IMR-90 (cell line): ENCODE data around the gene TECPR2. TPM values are rescaled to one million over a fixed set of nuclear protein-coding genes. Genes with fewer than 3 reads are reported as not detected.

Experiments used
- ATAC-seq: fragments of 200-7000 bp; cut with Tn5 transposase; 2 replicates; pipeline ENCODE4 v1.9.1; 2020; ENCODE audit warnings: low read depth, mild to moderate bottlenecking, moderate library complexity
- BruUV-seq: library from RNA; stranded (reverse); fragments of 400-500 nt; replicated peaks from 2 replicates; lab custom pipeline; 2021; lab: Mats Ljungman, UMichigan
- CTCF ChIA-PET: fragments of 300-600 bp; formaldehyde crosslinking; extraction: SDS; loops from one replicate; lab custom pipeline; 2021; ENCODE audit warnings: antibody characterized with exemption; lab: Yijun Ruan, JAX
- POLR2A ChIA-PET: fragments of 300-600 bp; sonication (Branson Sonifier 250); formaldehyde crosslinking; loops from one replicate; lab custom pipeline; 2022; ENCODE audit warnings: antibody characterized with exemption; ENCODE audit not compliant: unreplicated experiment; lab: Charles Lee
- DNase-seq: peaks from one replicate; pipeline ENCODE4 v3.0.0; 2013
- H2AFZ ChIP-seq: replicated peaks from 2 replicates; pipeline ENCODE3; 2013; ENCODE audit warnings: low read length, mild to moderate bottlenecking; ENCODE audit not compliant: poor library complexity
- H2AK5ac ChIP-seq: 2 replicates; pipeline ENCODE4 v1.6.1; 2013; ENCODE audit warnings: low read depth, low read length, inconsistent platforms
- H2AK9ac ChIP-seq: replicated peaks from 2 replicates; pipeline ENCODE3; 2013; ENCODE audit warnings: mild to moderate bottlenecking, low read depth, low read length, moderate library complexity; ENCODE audit not compliant: poor library complexity
- H2BK120ac ChIP-seq: 2 replicates; pipeline ENCODE4 v1.6.1; 2013; ENCODE audit warnings: low read depth, low read length, inconsistent platforms
- H2BK15ac ChIP-seq: 3 replicates; pipeline ENCODE4 v1.6.1; 2013; ENCODE audit warnings: low read depth, low read length, inconsistent platforms
- H2BK20ac ChIP-seq: 2 replicates; pipeline ENCODE4 v1.6.1; 2013; ENCODE audit warnings: low read depth, mild to moderate bottlenecking, inconsistent platforms, low read length, moderate library complexity
- H2BK5ac ChIP-seq: 2 replicates; pipeline ENCODE4 v1.6.1; 2013; ENCODE audit warnings: mild to moderate bottlenecking, low read depth, low read length, inconsistent platforms; ENCODE audit not compliant: poor library complexity, severe bottlenecking
- H3K14ac ChIP-seq: replicated peaks from 2 replicates; pipeline ENCODE4 v1.6.1; 2013; ENCODE audit warnings: low read depth, low read length, inconsistent platforms
- H3K18ac ChIP-seq: 2 replicates; pipeline ENCODE4 v1.6.1; 2013; ENCODE audit warnings: low read depth, low read length, control low read depth
- H3K23ac ChIP-seq: 2 replicates; pipeline ENCODE4 v1.6.1; 2013; ENCODE audit warnings: low read depth, low read length, inconsistent platforms
- H3K27ac ChIP-seq: 2 replicates; pipeline ENCODE4 v1.5.1; 2013; ENCODE audit warnings: mild to moderate bottlenecking, control low read depth, low read length; ENCODE audit not compliant: insufficient read depth
- H3K27me3 ChIP-seq: 2 replicates; pipeline ENCODE4 v1.6.1; 2013; ENCODE audit warnings: low read length; ENCODE audit not compliant: control insufficient read depth, insufficient read depth
- H3K36me3 ChIP-seq: 2 replicates; pipeline ENCODE4 v1.6.1; 2013; ENCODE audit warnings: low read length, mixed read lengths; ENCODE audit not compliant: control insufficient read depth, insufficient read depth
- H3K4ac ChIP-seq: 2 replicates; pipeline ENCODE4 v1.6.1; 2013; ENCODE audit warnings: low read depth, low read length, inconsistent platforms
- H3K4me1 ChIP-seq: 2 replicates; pipeline ENCODE4 v1.6.1; 2013; ENCODE audit warnings: low read length, mixed read lengths; ENCODE audit not compliant: control insufficient read depth, insufficient read depth
- H3K4me2 ChIP-seq: 2 replicates; pipeline ENCODE4 v1.6.1; 2013; ENCODE audit warnings: low read depth, mild to moderate bottlenecking, control low read depth, low read length, moderate library complexity
- H3K4me3 ChIP-seq: 2 replicates; pipeline ENCODE4 v1.5.1; 2013; ENCODE audit warnings: low read depth, mild to moderate bottlenecking, control low read depth, low read length, moderate library complexity; ENCODE audit not compliant: insufficient read depth
- H3K56ac ChIP-seq: 2 replicates; pipeline ENCODE4 v1.6.1; 2013; ENCODE audit warnings: low read length, inconsistent platforms; ENCODE audit not compliant: insufficient read depth; ENCODE audit errors: extremely low read depth
- H3K79me1 ChIP-seq, 2 experiments: 2 replicates each; pipeline ENCODE4 v1.6.1; 2013; ENCODE audit warnings: low read length in 2 of 2, inconsistent platforms in 1 of 2, low read depth in 1 of 2
- H3K9ac ChIP-seq: 2 replicates; pipeline ENCODE4 v1.6.1; 2013; ENCODE audit warnings: low read depth, low read length, control low read depth
- H3K9me1 ChIP-seq: 2 replicates; pipeline ENCODE4 v1.6.1; 2013; ENCODE audit warnings: low read length, inconsistent platforms; ENCODE audit not compliant: insufficient read depth
- H3K9me3 ChIP-seq: 2 replicates; pipeline ENCODE4 v1.6.1; 2013; ENCODE audit warnings: low read length; ENCODE audit not compliant: control insufficient read depth, insufficient read depth
- H4K20me1 ChIP-seq: 2 replicates; pipeline ENCODE4 v1.6.1; 2013; ENCODE audit warnings: low read length, inconsistent platforms; ENCODE audit not compliant: insufficient read depth
- H4K5ac ChIP-seq: 2 replicates; pipeline ENCODE4 v1.6.1; 2013; ENCODE audit warnings: mild to moderate bottlenecking, low read depth, low read length, control low read depth
- H4K8ac ChIP-seq, 2 experiments: 2 replicates each; pipeline ENCODE4 v1.6.1; 2013; ENCODE audit warnings: low read depth in 2 of 2, low read length in 2 of 2, control low read depth in 1 of 2, inconsistent platforms in 1 of 2
- H4K91ac ChIP-seq: 2 replicates; pipeline ENCODE4 v1.6.1; 2013; ENCODE audit warnings: low read depth, low read length, inconsistent platforms; ENCODE audit not compliant: insufficient read depth
- BHLHE40 ChIP-seq: fragments of 150-350 bp; IDR thresholded peaks from 2 replicates; pipeline ENCODE4 v1.6.1; 2016; ENCODE audit warnings: mild to moderate bottlenecking, low read depth, low read length
- SMC3 ChIP-seq: fragments of 150-350 bp; IDR thresholded peaks from 2 replicates; pipeline ENCODE4 v1.6.1; 2016; ENCODE audit warnings: low read depth, mild to moderate bottlenecking, antibody characterized with exemption, low read length, moderate library complexity
- WGBS, 2 experiments: methylation state at CpG; one replicate each; pipeline versions ENCODE4 v1.1.5 to v1.1.7; 2013; ENCODE audit warnings: missing lambda C conversion rate in 2 of 2; ENCODE audit not compliant: insufficient read length in 1 of 2; ENCODE audit errors: extremely low coverage in 2 of 2; 5-methylcytosine and 5-hydroxymethylcytosine counted together
- dilution Hi-C: fragments of 300-500 bp; cut with HindIII; formaldehyde crosslinking; loops from one replicate; pipeline ENCODE4 v1.14.3; 2018; ENCODE audit warnings: low sequenced_read_pairs; ENCODE audit not compliant: unreplicated experiment
- in situ Hi-C: fragments of 300-500 bp; cut with MboI; formaldehyde crosslinking; loops from 3 replicates; pipeline ENCODE4 v1.14.3; 2019; ENCODE audit warnings: low sequenced_read_pairs, inconsistent platforms, mixed read lengths
- intact Hi-C: fragments of 100-400 bp; cut with micrococcal nuclease; formaldehyde crosslinking; loops from 2 replicates; pipeline ENCODE4 v1.10.0; 2022
- polyA plus RNA-seq, 3 experiments: library from polyadenylated mRNA; depleted of rRNA; stranded (reverse); fragments of >200 nt; gene quantifications; 2 replicates each; pipeline ENCODE4 v1.2.3, GENCODE V29; 2012; ENCODE audit warnings: low replicate concordance in 1 of 3
- total RNA-seq: library from RNA; depleted of rRNA; stranded (reverse); fragments of >200 nt; gene quantifications from 2 replicates; pipeline ENCODE4 v1.2.3, GENCODE V29; 2012

Gene TECPR2
- total and polyA plus RNA-seq, 2 of the 4 experiments (the other 2 are of a cell fraction): 9.5 to 11.7 TPM

DNA sequence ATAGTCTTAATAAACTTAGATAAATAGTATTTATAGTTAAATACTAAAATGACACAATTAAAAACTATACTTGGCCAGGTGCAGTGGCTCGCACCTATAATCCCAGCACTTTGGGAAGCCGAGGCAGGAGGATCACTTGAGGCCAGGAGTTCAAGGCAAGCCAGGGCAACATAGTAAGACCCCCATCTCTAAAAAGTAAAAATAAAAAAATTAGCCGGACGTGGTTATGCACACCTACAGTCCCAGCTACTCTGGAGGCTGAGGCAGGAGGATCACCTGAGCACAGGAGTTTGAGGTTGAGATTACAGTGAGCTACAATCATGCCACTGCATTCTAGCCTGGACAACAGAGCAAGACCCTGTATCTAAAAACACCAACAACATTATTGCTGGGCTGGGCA is 16.1 kb upstream of the TECPR2 start:
- CTCF ChIA-PET: interaction anchor here (0.7 kb wide), 1 partner anchor 30 kb away, joined by 3 read pairs; no protein-coding TSS in a partner anchor

More for the DNA sequence above, 16.1 kb upstream of the TECPR2 start:
- H2AK5ac ChIP-seq: no peak overlapping the region
- in situ Hi-C loops (no loop called here), dilution Hi-C loops (no loop called here), intact Hi-C loops (no loop called here)
- no TSS peak for BruUV-seq
- no peak overlapping the region for H3K23ac ChIP-seq
- no peaks in the 10 kb centered on the region for H3K4me1 ChIP-seq
- H3K9ac ChIP-seq: no peak overlapping the region
- no peak overlapping the region for H3K4me3 ChIP-seq
- no peaks in the 10 kb centered on the region for H3K27me3 ChIP-seq
- H3K14ac ChIP-seq: no peak overlapping the region
- H2AFZ ChIP-seq: no peak overlapping the region
- POLR2A ChIA-PET: no interaction called here
- H2BK15ac ChIP-seq: no peak overlapping the region
- no peak overlapping the region for H2BK120ac ChIP-seq
- no peak overlapping the region for H4K91ac ChIP-seq
- no peaks in the 10 kb centered on the region; the same call in 1 of the 2 replicates for H4K20me1 ChIP-seq
- H2BK5ac ChIP-seq: no peak overlapping the region
- WGBS, 2 experiments: no CpG with 5 or more reads among the region's 4 CpGs
- no peak overlapping the region for H2BK20ac ChIP-seq
- TF ChIP-seq BHLHE40 (no peak), SMC3 (no peak)
- 0 out of 4 replicates have a peak, but pooled peaks cover 0 to 4% of the 10 kb centered on the region in 2 experiments for H3K79me1 ChIP-seq
- H3K4ac ChIP-seq: no peak overlapping the region
- H3K56ac ChIP-seq: no peak overlapping the region
- H3K36me3 ChIP-seq: peaks cover 49% of the 10 kb centered on the region
- H3K9me3 ChIP-seq: no peaks in the 10 kb centered on the region
- H4K5ac ChIP-seq: no peak overlapping the region
- H3K4me2 ChIP-seq: no peak overlapping the region
- H2AK9ac ChIP-seq: no peak overlapping the region
- DNase-seq: no peak
- no peak overlapping the region for H3K27ac ChIP-seq
- no peak overlapping the region for H3K18ac ChIP-seq
- no peaks in the 10 kb centered on the region for H3K9me1 ChIP-seq
- no peak overlapping the region for H4K8ac ChIP-seq
- no peak for ATAC-seq
